ENCODE results near the gene NTSR2.

NTSR2 gene

DNA sequence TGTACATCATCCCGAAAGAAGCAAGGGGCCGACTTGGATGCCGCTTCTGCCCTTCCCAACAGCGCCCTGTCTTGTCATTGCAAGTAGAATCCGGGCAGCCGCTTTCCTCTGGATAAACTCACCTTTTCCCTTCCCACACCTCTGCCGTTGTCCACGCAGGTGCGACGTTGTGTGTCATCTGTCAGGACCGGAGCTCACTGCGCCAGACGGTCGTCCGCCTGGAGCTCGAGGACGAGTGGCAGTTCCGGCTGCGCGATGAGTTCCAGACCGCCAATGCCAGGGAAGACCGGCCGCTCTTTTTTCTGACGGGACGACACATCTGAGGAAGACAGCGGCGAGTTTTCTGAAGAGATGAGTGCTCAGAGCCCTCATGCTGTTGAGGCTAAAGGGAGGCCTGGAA lies 29.9 kb downstream of the NTSR2 start:
- H3K27ac ChIP-seq, result no peak overlapping the region
- TF ChIP-seq, protein P1, sequence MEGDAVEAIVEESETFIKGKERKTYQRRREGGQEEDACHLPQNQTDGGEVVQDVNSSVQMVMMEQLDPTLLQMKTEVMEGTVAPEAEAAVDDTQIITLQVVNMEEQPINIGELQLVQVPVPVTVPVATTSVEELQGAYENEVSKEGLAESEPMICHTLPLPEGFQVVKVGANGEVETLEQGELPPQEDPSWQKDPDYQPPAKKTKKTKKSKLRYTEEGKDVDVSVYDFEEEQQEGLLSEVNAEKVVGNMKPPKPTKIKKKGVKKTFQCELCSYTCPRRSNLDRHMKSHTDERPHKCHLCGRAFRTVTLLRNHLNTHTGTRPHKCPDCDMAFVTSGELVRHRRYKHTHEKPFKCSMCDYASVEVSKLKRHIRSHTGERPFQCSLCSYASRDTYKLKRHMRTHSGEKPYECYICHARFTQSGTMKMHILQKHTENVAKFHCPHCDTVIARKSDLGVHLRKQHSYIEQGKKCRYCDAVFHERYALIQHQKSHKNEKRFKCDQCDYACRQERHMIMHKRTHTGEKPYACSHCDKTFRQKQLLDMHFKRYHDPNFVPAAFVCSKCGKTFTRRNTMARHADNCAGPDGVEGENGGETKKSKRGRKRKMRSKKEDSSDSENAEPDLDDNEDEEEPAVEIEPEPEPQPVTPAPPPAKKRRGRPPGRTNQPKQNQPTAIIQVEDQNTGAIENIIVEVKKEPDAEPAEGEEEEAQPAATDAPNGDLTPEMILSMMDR (IDR thresholded peaks at IDR 0.05), result no peak
- TF ChIP-seq ZFX (IDR thresholded peaks at IDR 0.05; ENCODE audit: borderline replicate concordance), result no peak

DNA sequence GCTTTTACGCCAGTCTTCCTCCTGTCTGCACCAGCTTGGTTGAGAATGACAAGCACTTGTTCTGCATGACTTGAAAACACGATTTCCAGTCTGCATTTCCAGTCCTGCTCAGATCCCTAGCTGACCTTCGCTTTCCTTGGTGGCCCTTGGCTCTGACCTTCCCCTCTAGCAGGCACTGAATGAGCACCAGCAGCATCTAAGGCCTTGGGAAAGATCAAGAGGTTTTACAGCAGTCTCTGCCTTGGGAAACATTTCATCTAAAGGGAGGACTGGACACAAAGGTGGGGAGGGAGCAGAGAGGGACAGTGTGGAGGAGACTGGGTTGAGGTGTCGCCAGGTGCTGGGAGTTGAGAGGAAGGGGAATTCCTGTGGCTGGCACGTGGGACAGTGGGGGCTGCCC lies 30.5 kb downstream of the NTSR2 start:
- no peak for TF ChIP-seq ZFX (IDR thresholded peaks at IDR 0.05; ENCODE audit: borderline replicate concordance)
- TF ChIP-seq, protein P1 (IDR thresholded peaks at IDR 0.05), result no peak
- no peak overlapping the region for H3K27ac ChIP-seq

GRCh38 chr2:11637546-11637945 lies 32.4 kb downstream of the NTSR2 start:
- no peak overlapping the region for H3K27ac ChIP-seq
- no peak for TF ChIP-seq ZFX (IDR thresholded peaks at IDR 0.05; ENCODE audit: borderline replicate concordance)
- TF ChIP-seq, protein P1 (IDR thresholded peaks at IDR 0.05), result no peak

- TF ChIP-seq ZFX (IDR thresholded peaks at IDR 0.05; ENCODE audit: borderline replicate concordance), result no peak
- TF ChIP-seq, protein P1 (IDR thresholded peaks at IDR 0.05), result no peak
- no peak overlapping the region for H3K27ac ChIP-seq
Measured at GRCh38 chr2:11636593-11637295, 33.3 kb downstream of the NTSR2 start.

DNA sequence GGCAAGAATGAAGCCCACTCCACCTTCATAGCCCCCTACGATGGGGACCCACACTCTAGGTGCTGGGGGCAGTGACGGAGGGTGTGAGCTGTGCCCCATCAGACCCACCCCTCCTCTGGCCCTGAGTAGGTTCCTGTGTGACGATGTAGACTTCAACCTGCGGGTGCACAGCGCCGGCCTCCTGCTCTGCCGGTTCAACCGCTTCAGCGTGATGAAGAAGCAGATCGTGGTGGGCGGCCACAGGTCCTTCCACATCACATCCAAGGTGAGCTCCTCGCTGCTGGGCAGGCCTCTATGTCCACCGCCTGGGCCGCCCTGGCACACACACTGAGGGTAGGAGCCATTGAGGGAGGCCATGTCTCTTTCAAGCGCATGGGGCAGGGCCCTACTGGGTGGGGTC lies 34.9 kb downstream of the NTSR2 start:
- H3K27ac ChIP-seq, result no peak overlapping the region
- TF ChIP-seq, protein P1 (IDR thresholded peaks at IDR 0.05), result no peak
- no peak for TF ChIP-seq ZFX (IDR thresholded peaks at IDR 0.05; ENCODE audit: borderline replicate concordance)

DNA sequence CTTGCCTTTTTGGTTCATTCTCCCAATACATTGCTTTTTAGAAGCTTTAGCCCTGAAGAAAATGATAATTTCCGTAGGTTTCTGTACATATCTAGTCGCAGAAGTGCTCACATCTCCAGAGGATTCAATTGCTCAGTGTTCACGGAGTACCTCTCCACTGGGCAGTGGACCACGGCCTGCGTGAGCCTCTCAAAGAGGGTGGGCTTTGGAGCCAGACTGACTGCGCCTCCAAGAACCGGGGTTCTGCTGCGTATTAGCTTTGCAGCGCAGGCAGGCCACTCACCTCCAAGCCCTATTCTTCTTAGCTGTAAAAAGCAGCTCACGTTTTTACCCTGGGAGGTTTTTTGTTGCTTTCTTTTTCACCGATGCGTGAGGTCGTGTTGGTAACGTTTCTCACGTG lies 35.4 kb downstream of the NTSR2 start:
- no peak for TF ChIP-seq ZFX (IDR thresholded peaks at IDR 0.05; ENCODE audit: borderline replicate concordance)
- TF ChIP-seq, protein P1 (IDR thresholded peaks at IDR 0.05), result no peak
- no peak overlapping the region for H3K27ac ChIP-seq

DNA sequence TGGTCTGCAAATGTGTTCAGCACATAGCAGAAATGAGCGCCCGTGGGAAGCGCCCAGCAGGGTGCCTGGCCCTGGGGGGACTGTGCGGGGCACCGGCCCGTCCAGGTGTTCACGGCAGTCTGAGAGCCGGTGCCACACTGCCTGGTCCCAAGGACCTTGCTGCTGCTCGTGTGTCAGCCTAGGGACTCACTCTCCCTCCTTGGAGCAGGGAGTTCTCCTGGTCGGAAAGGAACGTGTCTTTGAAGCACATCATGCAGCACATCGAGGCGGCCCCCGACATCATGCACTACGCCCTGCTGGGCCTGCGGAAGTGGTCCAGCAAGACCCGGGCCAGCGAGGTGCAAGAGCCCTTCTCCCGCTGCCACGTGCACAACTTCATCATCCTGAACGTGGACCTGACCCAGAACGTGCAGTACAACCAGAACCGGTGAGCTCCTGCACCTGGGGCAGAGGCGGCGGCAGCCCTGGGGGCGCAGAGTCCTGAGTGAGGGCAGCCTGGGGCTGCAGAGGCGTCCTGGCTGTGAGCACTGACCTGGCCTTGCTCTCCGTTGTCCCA lies 36.0 kb downstream of the NTSR2 start:
- TF ChIP-seq, protein P1 (IDR thresholded peaks at IDR 0.05), result no peak
- no peak for TF ChIP-seq ZFX (IDR thresholded peaks at IDR 0.05; ENCODE audit: borderline replicate concordance)
- no peak overlapping the region for H3K27ac ChIP-seq

Data from 22Rv1 (cell line).